Esophagus (tissue), 2 donors: ENCODE measurements around the gene CIDEB. TPM values are rescaled to one million over a fixed set of nuclear protein-coding genes. Genes with fewer than 3 reads are reported as not detected.

Experiments used
- H3K27ac ChIP-seq, 2 donors: one replicate each; pipeline ENCODE4 v1.5.1; 2013; ENCODE audit warnings: low read depth in 2 of 2, mild to moderate bottlenecking in 2 of 2, inconsistent platforms in 1 of 2, low read length in 1 of 2, moderate library complexity in 1 of 2
- H3K27me3 ChIP-seq, 2 donors: one replicate each; pipeline ENCODE4 v1.6.1; 2013; ENCODE audit warnings: low read length in 2 of 2, control low read depth in 1 of 2, mild to moderate bottlenecking in 1 of 2; ENCODE audit not compliant: insufficient read depth in 2 of 2, control insufficient read depth in 1 of 2
- H3K36me3 ChIP-seq, 2 donors: one replicate each; pipeline ENCODE4 v1.6.1; 2013; ENCODE audit warnings: low read length in 1 of 2; ENCODE audit not compliant: control insufficient read depth in 2 of 2, insufficient read depth in 2 of 2
- H3K4me1 ChIP-seq, 2 donors: one replicate each; pipeline ENCODE4 v1.6.1; 2013; ENCODE audit warnings: low read length in 1 of 2; ENCODE audit not compliant: control insufficient read depth in 2 of 2, insufficient read depth in 2 of 2
- H3K4me3 ChIP-seq, 2 donors: one replicate each; pipeline ENCODE4 v1.5.1; 2013; ENCODE audit warnings: low read length in 2 of 2, mild to moderate bottlenecking in 2 of 2, low read depth in 1 of 2, moderate library complexity in 1 of 2
- H3K9me3 ChIP-seq, 2 donors: one replicate each; pipeline ENCODE4 v1.6.1; 2013; ENCODE audit warnings: mild to moderate bottlenecking in 2 of 2, low read depth in 1 of 2, low read length in 1 of 2, moderate library complexity in 1 of 2; ENCODE audit not compliant: control insufficient read depth in 2 of 2, insufficient read depth in 1 of 2
- WGBS, 2 donors: extraction: QIAGEN DNeasy Blood & Tissue Kit; methylation state at CpG; one replicate each; pipeline ENCODE4 v1.1.7; 2013; 5-methylcytosine and 5-hydroxymethylcytosine counted together
- polyA plus RNA-seq, 2 donors: library from polyadenylated mRNA; stranded (reverse); fragments of 200-250 nt; gene quantifications; one replicate each; pipeline ENCODE4 v1.2.3, GENCODE V29; 2013
- donor health status: healthy with polysubstance abuse.
- donor health status: Bipolar disorder and iron deficiency.

CIDEB gene
- polyA plus RNA-seq, 2 donors, result 24.3 TPM

DNA sequence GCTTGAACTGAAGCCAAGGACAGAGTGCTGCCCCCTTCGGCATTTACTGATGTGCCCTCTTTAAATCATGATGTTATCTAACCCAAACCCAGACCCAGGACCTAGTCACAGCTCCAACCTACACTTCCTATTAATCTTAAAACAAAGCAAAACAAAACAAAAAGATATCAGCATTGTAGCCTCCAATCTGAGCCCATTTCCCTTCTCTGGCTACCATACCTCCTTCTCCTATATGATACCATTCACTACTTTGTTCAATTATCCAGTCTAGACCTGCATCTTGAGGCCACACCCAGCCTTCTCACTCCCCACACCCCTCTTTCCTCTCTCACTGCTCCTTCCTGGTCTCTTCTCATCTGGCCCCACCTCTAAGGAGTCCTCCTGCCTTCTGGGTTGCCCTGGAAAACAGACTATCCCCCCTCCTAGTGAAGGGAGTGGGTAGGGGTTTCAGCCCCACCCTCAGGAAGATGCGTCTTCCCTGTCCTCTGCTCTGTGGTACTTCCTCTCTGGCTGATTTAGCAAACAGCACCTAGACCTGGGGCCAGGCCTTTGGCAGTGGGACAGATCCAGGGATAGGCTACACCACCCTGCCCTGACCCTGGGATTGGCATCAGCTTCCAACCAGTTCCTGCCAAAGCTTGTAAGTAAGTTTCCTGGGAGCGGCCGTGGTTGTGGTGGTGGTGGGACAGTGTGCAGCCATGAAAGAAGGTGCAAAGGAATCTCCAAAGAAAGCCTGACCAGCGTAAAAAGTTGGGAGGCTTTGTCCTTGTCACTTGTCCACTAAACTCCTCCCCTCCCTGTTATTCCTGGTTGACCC, 6.8 kb upstream of the CIDEB start:
- WGBS, 2 donors, result 50 to 58% methylated on average over 5 of the region's 5 CpGs
- H3K4me1 ChIP-seq, result peaks cover 12 to 52% of the 10 kb centered on the region in 2 donors
- peak overlapping the region; percentile 46 to 93 for H3K27ac ChIP-seq
- no peaks in the 10 kb centered on the region for H3K36me3 ChIP-seq
- no peak overlapping the region for H3K4me3 ChIP-seq
- H3K9me3 ChIP-seq, result no peaks in the 10 kb centered on the region
- no peaks in the 10 kb centered on the region for H3K27me3 ChIP-seq

DNA sequence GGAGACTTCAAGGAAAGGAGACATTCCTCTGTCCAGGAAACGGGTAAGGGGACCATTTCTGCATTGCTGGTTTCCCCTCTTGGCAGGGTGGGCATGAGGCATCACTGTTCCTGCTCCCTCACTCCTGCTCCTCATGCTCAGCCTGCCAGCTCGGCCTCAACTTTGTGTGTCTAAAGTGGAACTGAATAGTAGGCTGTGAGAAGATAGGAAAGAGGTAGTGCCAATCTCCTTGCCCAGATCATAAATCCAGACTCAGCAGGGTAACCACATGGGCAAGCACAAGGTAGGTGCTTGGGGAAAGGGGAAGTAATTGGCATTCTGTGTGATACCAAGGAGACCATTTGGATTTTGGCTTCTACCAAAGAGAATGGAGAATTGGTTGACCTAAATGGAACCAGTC, 6.1 kb upstream of the CIDEB start:
- Histone ChIP-seq H3K9me3 (no peaks in the 10 kb centered on the region), H3K4me3 (no peak overlapping the region), H3K27ac (peak overlapping the region; percentile 46 to 93), H3K27me3 (no peaks in the 10 kb centered on the region), H3K4me1 (peaks cover 13 to 57% of the 10 kb centered on the region in 2 donors), H3K36me3 (no peaks in the 10 kb centered on the region)
- WGBS, 2 donors, result 87% methylated on average over 2 of the region's 2 CpGs

DNA sequence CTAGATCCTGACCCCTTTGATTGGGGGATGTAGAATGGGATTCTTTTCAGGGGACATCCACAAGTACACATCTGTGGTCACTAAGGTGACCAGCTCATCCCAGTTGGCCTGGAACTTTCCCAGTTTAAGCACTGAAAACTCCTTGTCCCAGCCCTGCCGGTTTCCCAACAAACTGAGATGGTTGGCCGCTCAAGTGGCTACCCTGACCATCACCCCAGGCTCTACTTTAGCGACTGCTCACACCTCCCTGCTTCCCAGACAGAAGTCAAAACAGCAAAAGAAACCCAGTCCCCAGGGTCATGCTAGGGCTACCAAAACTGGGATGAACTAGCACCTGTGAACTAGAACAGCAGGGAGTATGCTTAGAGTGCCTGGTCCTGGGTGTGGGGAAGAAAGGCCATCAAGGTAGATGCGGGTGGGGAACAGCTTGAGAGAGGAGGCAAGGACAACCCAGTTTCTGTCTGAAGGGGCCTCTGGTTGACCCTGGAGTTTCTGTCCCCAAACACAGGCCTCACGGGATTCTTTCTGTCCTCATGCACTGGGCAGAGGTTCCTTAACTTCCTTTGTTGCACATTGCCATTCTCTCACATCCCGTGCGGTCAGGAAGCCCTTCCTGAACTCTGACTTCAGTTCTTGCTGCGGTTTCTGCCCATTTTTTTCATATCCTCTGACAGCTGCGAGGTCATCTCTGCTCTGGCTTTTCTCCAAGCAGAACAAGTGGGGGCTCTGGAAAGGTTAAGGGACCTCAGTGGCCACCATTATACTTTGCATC, 5.1 kb upstream of the CIDEB start:
- H3K4me3 ChIP-seq, result peak overlapping the region in 1 of 2 donors; percentile 16

DNA sequence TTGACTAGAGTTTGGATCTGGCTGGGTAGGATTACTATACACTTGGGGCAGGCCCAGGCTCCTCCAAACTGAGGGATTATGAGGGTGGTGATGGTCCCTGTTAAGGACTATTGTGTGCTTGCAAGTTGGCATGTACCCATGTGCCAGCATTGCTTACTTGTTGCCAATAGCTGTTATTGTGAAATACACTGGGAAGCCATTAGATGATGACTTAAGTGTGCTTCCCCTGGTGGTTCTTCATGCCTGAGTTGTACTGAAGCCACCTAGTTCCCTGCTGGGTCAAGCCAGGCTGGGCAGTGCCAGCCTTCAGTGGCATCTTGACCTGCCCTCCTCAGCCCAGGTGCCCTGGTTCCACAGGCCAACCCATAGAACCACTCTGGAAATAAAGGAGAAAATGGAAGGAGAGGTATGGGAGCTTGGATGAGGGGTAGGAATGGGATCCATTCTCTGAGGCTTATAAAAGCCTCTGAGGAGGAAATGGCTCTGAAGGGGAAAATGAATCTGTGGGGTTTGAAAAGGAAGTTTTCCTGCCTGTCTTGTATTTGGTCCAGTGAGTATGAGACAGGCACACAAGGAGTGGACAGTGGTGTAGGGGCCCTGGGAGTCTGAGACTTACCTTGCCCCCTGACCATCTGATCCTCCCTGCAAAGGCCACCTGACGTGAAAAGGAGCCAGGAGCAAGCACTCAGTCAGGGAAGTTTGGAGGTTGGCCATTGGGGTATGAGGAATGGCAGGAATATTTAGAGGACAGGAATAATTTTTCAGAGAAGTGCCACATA, 4.2 kb upstream of the CIDEB start:
- Histone ChIP-seq H3K27ac (peak overlapping the region; percentile 93 to 94), H3K4me1 (peaks cover 13 to 57% of the 10 kb centered on the region in 2 donors), H3K27me3 (no peaks in the 10 kb centered on the region), H3K4me3 (peak overlapping the region; percentile 47 to 70), H3K9me3 (no peaks in the 10 kb centered on the region), H3K36me3 (peaks cover 3 to 7% of the 10 kb centered on the region in 2 donors)
- 72 to 91% methylated on average over 1 of the region's 1 CpG for WGBS, 2 donors

More for the DNA sequence above, 5.1 kb upstream of the CIDEB start:
- 66 to 69% methylated on average over 9 of the region's 9 CpGs for WGBS, 2 donors
- H3K27ac ChIP-seq, result peak overlapping the region; percentile 79 to 94
- peaks cover 13 to 57% of the 10 kb centered on the region in 2 donors for H3K4me1 ChIP-seq
- H3K9me3 ChIP-seq, result no peaks in the 10 kb centered on the region
- no peaks in the 10 kb centered on the region for H3K27me3 ChIP-seq
- H3K36me3 ChIP-seq, result no peaks in the 10 kb centered on the region

DNA sequence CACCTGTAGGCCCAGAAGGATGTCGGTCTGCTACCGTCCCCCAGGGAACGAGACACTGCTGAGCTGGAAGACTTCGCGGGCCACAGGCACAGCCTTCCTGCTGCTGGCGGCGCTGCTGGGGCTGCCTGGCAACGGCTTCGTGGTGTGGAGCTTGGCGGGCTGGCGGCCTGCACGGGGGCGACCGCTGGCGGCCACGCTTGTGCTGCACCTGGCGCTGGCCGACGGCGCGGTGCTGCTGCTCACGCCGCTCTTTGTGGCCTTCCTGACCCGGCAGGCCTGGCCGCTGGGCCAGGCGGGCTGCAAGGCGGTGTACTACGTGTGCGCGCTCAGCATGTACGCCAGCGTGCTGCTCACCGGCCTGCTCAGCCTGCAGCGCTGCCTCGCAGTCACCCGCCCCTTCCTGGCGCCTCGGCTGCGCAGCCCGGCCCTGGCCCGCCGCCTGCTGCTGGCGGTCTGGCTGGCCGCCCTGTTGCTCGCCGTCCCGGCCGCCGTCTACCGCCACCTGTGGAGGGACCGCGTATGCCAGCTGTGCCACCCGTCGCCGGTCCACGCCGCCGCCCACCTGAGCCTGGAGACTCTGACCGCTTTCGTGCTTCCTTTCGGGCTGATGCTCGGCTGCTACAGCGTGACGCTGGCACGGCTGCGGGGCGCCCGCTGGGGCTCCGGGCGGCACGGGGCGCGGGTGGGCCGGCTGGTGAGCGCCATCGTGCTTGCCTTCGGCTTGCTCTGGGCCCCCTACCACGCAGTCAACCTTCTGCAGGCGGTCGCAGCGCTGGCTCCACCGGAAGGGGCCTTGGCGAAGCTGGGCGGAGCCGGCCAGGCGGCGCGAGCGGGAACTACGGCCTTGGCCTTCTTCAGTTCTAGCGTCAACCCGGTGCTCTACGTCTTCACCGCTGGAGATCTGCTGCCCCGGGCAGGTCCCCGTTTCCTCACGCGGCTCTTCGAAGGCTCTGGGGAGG, 3.1 kb upstream of the CIDEB start, which contains the start of gene LTB4R:
Gene LTB4R, plus strand, starts transcription at position 857 of the 959 bp plus-strand sequence. CDS start 4,150 bp downstream, outside the sequence.
- Histone ChIP-seq H3K4me3 (peak within 1 kb of the TSS; percentile 47 to 70), H3K9me3 (no peaks in the 10 kb centered on the region), H3K36me3 (peaks cover 7 to 15% of the 10 kb centered on the region in 2 donors), H3K4me1 (peaks cover 6 to 48% of the 10 kb centered on the region in 2 donors), H3K27me3 (no peaks in the 10 kb centered on the region), H3K27ac (peak within 1 kb of the TSS; percentile 93 to 94)
- 3 to 16% methylated on average over 96 to 99 of the region's 99 CpGs for WGBS, 2 donors

DNA sequence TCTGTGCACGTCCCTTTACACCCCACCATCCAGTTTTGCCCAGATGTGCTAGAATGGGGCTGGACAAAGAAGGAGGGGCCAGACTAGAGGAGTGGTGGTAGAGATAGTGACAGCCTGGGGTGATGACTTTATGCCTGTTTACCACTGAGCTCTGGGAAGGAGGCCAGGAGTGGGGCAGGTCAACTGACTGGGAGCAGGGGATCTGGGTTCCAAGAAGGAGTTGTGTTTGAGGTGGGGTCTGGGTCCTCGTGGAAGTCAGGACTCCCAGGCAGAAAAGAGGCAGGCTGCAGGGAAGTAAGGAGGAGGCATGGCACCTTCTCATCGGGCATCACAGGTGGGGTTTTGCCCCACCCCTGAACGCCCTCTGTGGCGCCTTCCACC, 2.5 kb upstream of the CIDEB start:
- H3K36me3 ChIP-seq, result peaks cover 7 to 21% of the 10 kb centered on the region in 2 donors
- peak overlapping the region; percentile 93 to 94 for H3K27ac ChIP-seq
- H3K27me3 ChIP-seq, result no peaks in the 10 kb centered on the region
- H3K4me3 ChIP-seq, result peak overlapping the region; percentile 47 to 70
- H3K9me3 ChIP-seq, result no peaks in the 10 kb centered on the region
- peaks cover 6 to 41% of the 10 kb centered on the region in 2 donors for H3K4me1 ChIP-seq
- whole genome bisulfite sequencing, 2 donors, result 15 to 23% methylated on average over 5 of the region's 5 CpGs

DNA sequence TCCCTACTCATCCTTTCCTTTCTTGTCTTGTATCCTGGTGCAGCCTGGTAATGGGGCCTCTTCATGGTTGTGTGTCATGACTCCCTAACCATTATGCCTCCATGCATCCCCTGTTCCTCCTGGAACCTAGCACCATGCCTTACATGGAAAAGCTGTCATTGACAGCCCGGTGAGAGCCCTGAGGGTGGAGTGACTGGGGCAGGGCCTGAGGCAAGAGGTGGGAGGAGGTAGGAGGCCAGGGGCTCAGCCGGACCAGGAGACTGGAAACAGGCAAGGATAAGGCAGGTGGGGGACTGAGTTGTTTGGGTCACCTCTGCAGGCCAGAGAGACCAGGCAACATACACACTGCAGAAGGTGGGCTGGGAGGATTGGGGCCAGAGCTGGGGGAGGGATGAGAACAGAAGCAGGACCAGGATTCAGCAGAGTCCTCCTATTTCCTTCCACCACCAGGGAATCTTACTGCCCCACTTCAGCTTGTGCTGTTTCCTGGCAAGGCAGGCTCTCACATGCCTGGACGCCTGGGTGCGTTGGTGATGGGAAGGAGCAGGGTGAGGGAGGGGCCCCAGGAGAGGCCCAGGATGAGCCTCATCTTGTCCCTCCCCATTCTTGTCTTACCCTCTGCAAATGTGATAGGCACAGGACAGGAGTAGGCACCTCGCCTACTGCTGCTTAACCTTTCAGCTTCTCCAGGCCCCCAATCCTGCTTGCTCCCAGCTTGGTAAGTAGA, 1.9 kb upstream of the CIDEB start, which contains the start of gene LTB4R2:
Gene LTB4R2, plus strand, starts transcription at position 603 of the 727 bp plus-strand sequence. CDS start 525 bp downstream, outside the sequence.
- peak within 1 kb of the TSS; percentile 47 to 70 for H3K4me3 ChIP-seq
- no peaks in the 10 kb centered on the region for H3K27me3 ChIP-seq
- H3K9me3 ChIP-seq, result no peaks in the 10 kb centered on the region
- H3K36me3 ChIP-seq, result peaks cover 10 to 26% of the 10 kb centered on the region in 2 donors
- peaks cover 6 to 35% of the 10 kb centered on the region in 2 donors for H3K4me1 ChIP-seq
- 46 to 48% methylated on average over 5 of the region's 5 CpGs for WGBS, 2 donors
- peak within 1 kb of the TSS; percentile 93 to 94 for H3K27ac ChIP-seq
